Right lobe of liver (tissue), 4 donors: ENCODE measurements around the gene BPIFA2.

Experiments
- CTCF ChIP-seq, 4 donors: fragments of 200-600 bp in 3 of 4; fragments of 450-650 bp in 1 of 4; IDR thresholded peaks; one replicate each; pipeline versions ENCODE4 v1.5.1 to v1.8.0; 2016 to 2022; ENCODE audit warnings: antibody characterized with exemption in 4 of 4, mild to moderate bottlenecking in 2 of 4
- POLR2A ChIP-seq: fragments of 450-650 bp; IDR thresholded peaks from one replicate; pipeline ENCODE4 v1.6.1; 2017; ENCODE audit warnings: antibody characterized with exemption, mild to moderate bottlenecking
- donor health status: DM: no; HTN: no; CAD: no.
- donor health status: DM: no; HTN: no; CAD: no.
- donor health status: DM: no; HTN: yes; CAD: no.

GRCh38 chr20:33203444-33203843, 35.5 kb downstream of the BPIFA2 start:
- TF ChIP-seq CTCF (IDR thresholded peaks at IDR 0.05) = no peak
- no peak for TF ChIP-seq POLR2A
